Measurements from ENCODE around the gene WSCD2. TPM values are rescaled to one million over a fixed set of nuclear protein-coding genes. Genes with fewer than 3 reads are reported as not detected.

The WSCD2 gene
- total and polyA plus RNA-seq, 2 donors (not counting 3 experiments of a cell fraction or from before 2014, with no cell fraction given), result not detected

DNA sequence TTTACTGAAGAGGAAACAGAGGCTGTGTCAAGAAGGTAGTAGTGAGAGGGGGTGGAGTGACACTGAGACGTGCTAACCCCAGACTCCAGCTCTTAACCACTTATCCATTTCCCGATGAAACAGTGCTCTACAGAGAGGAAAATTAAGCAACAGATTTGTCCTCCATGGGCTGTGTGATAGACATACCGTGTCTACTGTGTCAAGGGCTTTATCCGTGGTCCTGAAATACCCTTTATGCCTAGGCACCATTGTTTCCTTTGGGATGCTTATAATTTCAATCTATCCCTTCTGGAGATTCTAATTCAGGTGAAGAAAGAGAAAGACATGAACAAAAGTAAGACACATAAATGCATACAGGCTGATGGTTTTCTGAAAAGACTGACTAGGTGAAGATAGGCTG, 138.4 kb downstream of the WSCD2 start:
- ChIA-PET POLR2A (no interaction called here), CTCF (no interaction called here)
- FAIRE-seq (no peak), DNase-seq (ENCODE audit: low read depth, low spot score) (no peak)
- dilution Hi-C loops (cut with MboI; ENCODE audit: extremely low pct_ligation_motif_present, low sequenced_read_pairs) (no loop called here), intact Hi-C loops (cut with micrococcal nuclease) (no loop called here)
- H4K20me1 ChIP-seq (replicated peaks; ENCODE audit: control insufficient read depth, extremely low read depth, insufficient read depth, low read length), result no peaks in the 10 kb centered on the region
- no peak overlapping the region for H3K27ac ChIP-seq (ENCODE audit: insufficient read depth, low read depth, low read length)
- H3K9ac ChIP-seq (replicated peaks; ENCODE audit: extremely low read depth, insufficient read depth, low read length), result no peak overlapping the region
- TF ChIP-seq MYC (IDR thresholded peaks at IDR 0.05; ENCODE audit: low read depth, low read length) (no peak), EZH2 (IDR thresholded peaks at IDR 0.05; ENCODE audit: borderline replicate concordance, low read depth, low read length, severe bottlenecking) (no peak), CTCF (IDR thresholded peaks at IDR 0.05; ENCODE audit: extremely low read depth in 1 of 2, insufficient read depth in 1 of 2, low read depth in 1 of 2, low read length in 2 of 2) (no peak), FOS (IDR thresholded peaks at IDR 0.05; ENCODE audit: borderline replicate concordance, insufficient read depth, low read length) (no peak), POLR2A (IDR thresholded peaks at IDR 0.05; ENCODE audit: low read depth, low read length) (no peak)
- TF ChIP-seq, protein P1, sequence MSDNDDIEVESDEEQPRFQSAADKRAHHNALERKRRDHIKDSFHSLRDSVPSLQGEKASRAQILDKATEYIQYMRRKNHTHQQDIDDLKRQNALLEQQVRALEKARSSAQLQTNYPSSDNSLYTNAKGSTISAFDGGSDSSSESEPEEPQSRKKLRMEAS (IDR thresholded peaks at IDR 0.05; ENCODE audit: insufficient read depth, insufficient read length), result no peak
- no peaks in the 10 kb centered on the region for H3K9me3 ChIP-seq (replicated peaks; ENCODE audit: control insufficient read depth, insufficient read depth, low read length)
- BruUV-seq (replicated peaks), result no TSS peak
- no peaks in the 10 kb centered on the region for H3K79me2 ChIP-seq (ENCODE audit: control insufficient read depth, insufficient read depth, low read length)
- no peaks in the 10 kb centered on the region for H3K4me1 ChIP-seq (ENCODE audit: control insufficient read depth, extremely low read depth, insufficient read depth, low read length)
- no peak overlapping the region for H3K4me3 ChIP-seq (replicated peaks in 1 of 3; ENCODE audit: insufficient read depth in 1 of 3, low read depth in 1 of 3, low read length in 3 of 3)
- H2AFZ ChIP-seq (ENCODE audit: low read depth, low read length), result no peak overlapping the region
- H3K9me1 ChIP-seq (replicated peaks; ENCODE audit: control insufficient read depth, extremely low read depth, insufficient read depth, low read length), result no peaks in the 10 kb centered on the region
- no peak overlapping the region for H3K4me2 ChIP-seq (ENCODE audit: insufficient read depth, low read length)
- H3K27me3 ChIP-seq (ENCODE audit: control insufficient read depth in 2 of 2, insufficient read depth in 2 of 2, low read length in 2 of 2), result no peaks in the 10 kb centered on the region
- no peaks in the 10 kb centered on the region for H3K36me3 ChIP-seq (ENCODE audit: control insufficient read depth in 2 of 2, extremely low read depth in 1 of 2, insufficient read depth in 2 of 2, low read length in 2 of 2)

DNA sequence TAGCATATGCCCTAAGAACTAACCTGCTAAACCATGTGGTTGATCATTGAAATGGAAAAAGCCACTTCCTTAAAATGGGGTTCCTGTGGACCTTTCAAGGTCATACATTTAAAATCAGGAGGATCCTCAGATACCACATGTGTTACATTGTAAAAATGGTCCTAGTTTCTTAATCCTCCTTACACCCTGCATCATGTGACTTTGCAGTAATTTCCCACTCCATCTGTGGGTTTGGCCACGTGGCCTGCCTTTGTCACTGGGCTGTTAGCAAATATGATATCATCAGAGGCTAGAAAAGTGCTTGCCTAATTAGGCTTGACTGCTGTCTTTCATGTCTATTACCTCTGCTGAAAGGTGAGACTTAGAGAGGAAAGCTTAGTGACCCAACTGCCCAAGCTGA, 139.3 kb downstream of the WSCD2 start:
- no peak overlapping the region for H2AFZ ChIP-seq (ENCODE audit: low read depth, low read length)
- intact Hi-C loops (cut with micrococcal nuclease), result no loop called here
- H3K79me2 ChIP-seq (ENCODE audit: control insufficient read depth, insufficient read depth, low read length), result no peaks in the 10 kb centered on the region
- no peak for DNase-seq (ENCODE audit: low read depth, low spot score)
- H3K9me3 ChIP-seq (replicated peaks; ENCODE audit: control insufficient read depth, insufficient read depth, low read length), result no peaks in the 10 kb centered on the region
- no peak for TF ChIP-seq EZH2 (IDR thresholded peaks at IDR 0.05; ENCODE audit: borderline replicate concordance, low read depth, low read length, severe bottlenecking)
- no peak for TF ChIP-seq GATA2 (IDR thresholded peaks at IDR 0.05; ENCODE audit: insufficient read depth, insufficient read length, low read depth, low read length)
- TF ChIP-seq POLR2AphosphoS5 (IDR thresholded peaks at IDR 0.05; ENCODE audit: insufficient read depth, low read depth, low read length), result no peak
- TF ChIP-seq MYC (IDR thresholded peaks at IDR 0.05; ENCODE audit: low read depth, low read length), result no peak
- TF ChIP-seq JUN (IDR thresholded peaks at IDR 0.05; ENCODE audit: borderline replicate concordance, insufficient read depth, insufficient read length, low read depth), result no peak
- TF ChIP-seq CTCF (IDR thresholded peaks at IDR 0.05; ENCODE audit: extremely low read depth in 1 of 2, insufficient read depth in 1 of 2, low read depth in 1 of 2, low read length in 2 of 2), result no peak
- no peak for TF ChIP-seq POLR2A (IDR thresholded peaks at IDR 0.05; ENCODE audit: low read depth, low read length)
- TF ChIP-seq, protein P1 (IDR thresholded peaks at IDR 0.05; ENCODE audit: insufficient read depth, insufficient read length), result no peak
- TF ChIP-seq FOS (IDR thresholded peaks at IDR 0.05; ENCODE audit: borderline replicate concordance, insufficient read depth, low read length), result no peak
- no peak overlapping the region for H3K4me3 ChIP-seq (replicated peaks in 1 of 3; ENCODE audit: insufficient read depth in 1 of 3, low read depth in 1 of 3, low read length in 3 of 3)
- H4K20me1 ChIP-seq (replicated peaks; ENCODE audit: control insufficient read depth, extremely low read depth, insufficient read depth, low read length), result no peaks in the 10 kb centered on the region
- CTCF ChIA-PET, result no interaction called here
- no TSS peak for BruUV-seq (replicated peaks)
- dilution Hi-C loops (cut with MboI; ENCODE audit: extremely low pct_ligation_motif_present, low sequenced_read_pairs), result no loop called here
- no peaks in the 10 kb centered on the region for H3K9me1 ChIP-seq (replicated peaks; ENCODE audit: control insufficient read depth, extremely low read depth, insufficient read depth, low read length)
- H3K9ac ChIP-seq (replicated peaks; ENCODE audit: extremely low read depth, insufficient read depth, low read length), result no peak overlapping the region
- H3K27ac ChIP-seq (ENCODE audit: insufficient read depth, low read depth, low read length), result no peak overlapping the region
- POLR2A ChIA-PET, result no interaction called here
- no peaks in the 10 kb centered on the region for H3K27me3 ChIP-seq (ENCODE audit: control insufficient read depth in 2 of 2, insufficient read depth in 2 of 2, low read length in 2 of 2)
- H3K36me3 ChIP-seq (ENCODE audit: control insufficient read depth in 2 of 2, extremely low read depth in 1 of 2, insufficient read depth in 2 of 2, low read length in 2 of 2), result no peaks in the 10 kb centered on the region
- no peaks in the 10 kb centered on the region for H3K4me1 ChIP-seq (ENCODE audit: control insufficient read depth, extremely low read depth, insufficient read depth, low read length)
- no peak for FAIRE-seq
- no peak overlapping the region for H3K4me2 ChIP-seq (ENCODE audit: insufficient read depth, low read length)
